Stimulated activated CD4-positive, alpha-beta T cell treated with anti-CD3 and anti-CD28 coated beads, Interleukin-12 subunit alpha, Interleukin-12 subunit beta, amount 100 ng/mL, for 4 hours (primary cell): Measurements from ENCODE around the gene ACACB.
"Not testable (repeated sequence)": the region's sequence is repeated elsewhere in the genome, so short reads cannot be mapped to it uniquely, and the experiment has no call there.

ENCODE experiments used
- DNase-seq: peaks from one replicate; pipeline ENCODE4 v3.0.0-alpha.2; 2020

Gene ACACB

GRCh38 chr12:109144224-109144623, 27.8 kb downstream of the ACACB start:
- DNase-seq, result no peak

DNA sequence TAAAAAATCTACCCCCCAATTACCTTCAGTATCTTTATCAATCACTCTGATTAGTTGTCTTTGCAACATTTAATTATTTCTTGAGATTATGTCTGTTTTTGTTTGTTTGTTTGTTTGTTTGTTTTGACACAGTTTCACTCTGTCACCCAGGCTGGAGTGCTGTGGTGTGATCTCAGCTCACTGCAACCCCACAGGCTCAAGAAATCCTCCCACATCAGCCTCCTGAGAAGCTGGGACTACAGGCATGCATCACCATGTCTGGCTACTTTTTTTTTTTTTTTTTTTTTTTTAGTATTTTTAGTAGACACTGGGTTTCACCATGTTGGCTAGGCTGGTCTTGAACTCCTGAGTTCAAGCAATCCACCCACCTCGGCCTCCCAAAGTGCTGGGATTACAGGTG, 30.7 kb downstream of the ACACB start:
- DNase-seq, result not testable (repeated sequence)

DNA sequence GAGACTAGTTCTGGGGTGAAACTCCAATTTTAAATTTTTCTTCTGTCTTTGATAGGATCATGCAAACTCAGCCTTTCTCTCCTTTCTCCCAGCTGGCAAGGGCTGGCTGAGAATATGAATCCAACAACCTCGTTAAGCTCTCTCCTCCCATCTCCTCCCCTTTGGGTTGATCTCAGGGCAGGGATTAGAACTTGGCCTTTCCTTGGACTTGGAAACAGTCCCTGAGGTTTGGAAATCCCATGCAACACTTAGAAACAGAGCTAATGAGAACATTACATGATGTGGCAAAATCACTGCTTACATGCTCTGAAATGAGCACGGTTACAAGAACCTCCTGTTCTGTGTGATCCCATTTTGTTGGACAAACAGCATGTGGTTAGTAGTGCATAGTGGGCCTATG, 31.6 kb downstream of the ACACB start:
- DNase-seq, result no peak

GRCh38 chr12:109150124-109150640, 33.8 kb downstream of the ACACB start:
- DNase-seq, result no peak

DNA sequence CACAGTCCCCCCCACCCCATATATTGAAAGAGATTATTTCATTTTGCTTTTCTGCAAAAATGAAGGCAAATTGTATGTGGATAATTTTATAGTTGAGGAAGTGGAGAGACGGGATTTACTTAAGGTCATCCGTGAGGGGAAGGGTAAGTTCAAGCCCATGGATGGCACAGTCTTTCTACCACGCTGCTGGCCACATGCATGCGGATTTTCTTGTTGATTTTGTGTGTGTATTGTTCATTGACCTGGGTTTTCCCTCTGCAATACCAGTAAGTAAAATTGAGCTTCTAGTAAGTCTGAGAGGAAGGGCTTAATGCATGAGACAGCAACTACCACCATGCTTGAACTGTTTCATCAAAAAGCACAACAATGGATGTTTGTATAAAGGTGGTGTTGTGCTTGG, 35.1 kb downstream of the ACACB start:
- no peak for DNase-seq

DNA sequence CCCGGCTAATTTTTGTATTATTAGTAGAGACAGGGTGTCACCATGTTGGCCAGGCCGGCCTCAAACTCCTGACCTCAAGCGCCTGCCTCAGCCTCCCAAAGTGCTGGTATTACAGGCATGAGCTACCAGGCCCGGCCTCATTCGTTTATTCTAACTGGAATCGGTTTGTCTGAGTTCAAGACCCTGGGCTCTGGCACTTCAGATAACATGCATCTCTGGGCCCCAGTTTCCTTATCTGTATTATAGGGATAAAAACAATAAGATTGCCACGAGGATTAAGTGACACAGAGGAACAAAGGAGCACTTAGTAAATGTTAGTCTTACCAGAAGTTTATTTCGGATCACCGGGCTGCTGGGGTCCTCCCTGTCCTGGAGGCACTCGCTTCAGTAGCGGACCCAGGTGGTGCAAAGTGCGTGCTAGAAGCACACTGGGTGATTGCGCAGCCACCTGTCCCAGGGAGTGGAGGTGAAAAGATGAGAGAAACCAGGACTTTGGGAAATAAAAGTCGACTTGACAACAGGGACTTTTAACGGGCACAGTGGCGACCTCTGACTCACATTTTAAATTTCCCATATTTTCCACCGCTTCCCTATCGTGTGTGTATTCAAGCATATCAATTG, 37.5 kb downstream of the ACACB start:
- DNase-seq, result no peak

DNA sequence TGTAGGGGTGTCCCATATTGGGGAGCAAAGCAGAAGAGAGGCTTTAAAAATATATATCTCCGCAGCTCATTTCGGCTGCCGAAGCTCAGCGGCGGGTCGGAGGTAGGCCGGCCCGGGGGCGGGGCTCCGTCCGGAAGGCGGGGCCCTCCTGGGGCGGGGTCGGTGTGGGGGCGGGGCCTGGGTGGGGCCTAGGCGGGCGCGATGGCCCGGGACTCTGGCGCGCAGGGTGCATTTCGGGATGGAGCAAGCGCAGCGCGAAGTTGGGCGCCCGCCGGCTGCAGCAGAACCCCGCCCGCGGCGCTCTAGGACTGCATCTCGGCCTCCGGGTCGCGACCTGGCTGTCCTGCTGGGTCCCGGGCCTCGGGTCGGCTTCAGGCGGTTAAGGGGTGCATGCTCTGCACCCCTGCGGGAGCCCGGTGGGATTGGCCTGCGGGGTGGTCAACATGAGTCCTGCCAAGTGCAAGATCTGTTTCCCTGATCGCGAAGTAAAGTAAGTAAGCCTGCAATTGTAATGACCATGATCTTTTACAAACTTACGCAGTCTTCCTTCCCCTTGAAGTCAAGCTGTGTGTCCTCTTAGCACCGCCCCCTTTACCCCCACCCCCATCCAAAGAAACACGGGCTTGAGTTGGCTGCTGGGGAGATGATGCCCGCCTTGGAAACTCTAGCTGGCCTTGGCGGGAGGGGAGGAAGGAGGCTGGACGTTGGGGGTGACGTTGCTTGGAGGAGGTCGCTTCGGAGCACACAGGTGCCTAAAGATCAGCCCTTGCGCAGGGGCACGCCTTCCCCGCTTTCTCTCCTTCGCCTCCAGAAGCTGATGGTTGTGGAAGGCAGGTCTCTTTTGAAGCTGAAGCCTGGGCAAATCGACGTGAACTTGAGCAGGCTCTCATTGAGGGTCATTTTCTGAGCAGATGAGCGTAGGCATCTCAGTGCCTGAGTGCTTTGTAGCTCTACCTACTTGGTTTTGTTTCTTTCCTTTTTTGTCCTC, 38.4 kb downstream of the ACACB start:
- DNase-seq, result peak; percentile 79

DNA sequence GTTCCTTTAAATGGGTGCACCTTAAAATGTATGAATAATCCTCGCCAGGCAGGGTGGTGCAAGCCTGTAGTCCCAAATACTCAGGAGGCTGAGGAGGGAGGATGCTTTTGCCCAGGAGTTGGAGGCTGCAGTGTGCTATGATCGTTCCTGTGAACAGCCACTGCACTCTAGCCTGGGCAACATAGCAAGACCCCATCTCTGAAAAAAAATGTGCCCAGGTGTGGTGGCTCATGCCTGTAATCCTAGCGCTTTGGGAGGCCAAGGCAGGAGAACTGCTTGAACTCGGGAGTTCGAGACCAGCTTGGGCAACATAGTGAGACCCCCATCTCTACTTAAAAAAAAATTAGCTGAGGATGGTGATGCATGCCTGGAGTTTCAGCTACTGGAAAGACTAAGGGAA, 39.6 kb downstream of the ACACB start:
- DNase-seq, result no peak

- no peak for DNase-seq
Measured at GRCh38 chr12:109156586-109156985, 40.2 kb downstream of the ACACB start.

- no peak for DNase-seq
Measured at GRCh38 chr12:109157986-109158385, 41.6 kb downstream of the ACACB start.

- no peak for DNase-seq
Measured at GRCh38 chr12:109160433-109160832, 44.0 kb downstream of the ACACB start.

- no peak for DNase-seq
Measured at GRCh38 chr12:109160873-109161272, 44.5 kb downstream of the ACACB start.

DNA sequence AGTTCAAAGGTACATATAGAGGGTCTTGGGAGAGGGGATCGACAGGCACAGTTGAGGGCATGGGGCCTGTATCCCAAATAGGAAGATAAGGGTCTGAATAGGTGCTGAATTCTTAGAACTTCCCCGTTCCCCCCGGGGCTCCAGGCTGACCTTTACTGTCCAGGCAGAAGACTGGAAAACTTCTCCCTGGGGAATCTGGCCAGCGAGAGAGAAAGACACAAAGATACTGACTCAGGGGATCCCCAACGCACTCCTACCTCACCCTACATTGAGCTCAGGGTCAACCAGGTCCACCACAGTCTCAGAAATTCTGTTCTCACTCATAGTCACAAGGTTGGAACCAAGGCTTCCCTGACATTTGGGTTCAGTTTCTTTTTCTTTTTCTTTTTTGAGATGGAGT, 46.2 kb downstream of the ACACB start:
- no peak for DNase-seq

DNA sequence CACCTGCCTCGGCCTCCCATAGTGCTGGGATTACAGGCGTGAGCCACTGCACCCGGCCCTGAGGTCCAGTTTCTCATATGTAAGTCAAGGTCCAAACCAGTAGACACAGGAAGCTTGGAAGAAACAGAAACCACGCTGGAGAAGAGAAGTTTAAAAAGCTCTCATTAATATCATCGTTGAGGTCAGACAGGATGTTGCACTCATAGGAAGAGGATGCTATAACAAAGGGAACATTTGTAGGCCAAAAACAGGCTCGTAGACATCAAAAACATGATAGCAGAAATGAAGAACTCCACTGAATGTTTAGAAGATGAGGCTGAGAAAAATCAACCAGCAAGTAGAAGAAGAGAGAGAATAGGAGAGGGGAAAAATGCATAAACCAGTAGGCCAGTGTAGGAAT, 46.8 kb downstream of the ACACB start:
- DNase-seq, result no peak

GRCh38 chr12:109165599-109165998, 49.2 kb downstream of the ACACB start:
- DNase-seq, result no peak

DNA sequence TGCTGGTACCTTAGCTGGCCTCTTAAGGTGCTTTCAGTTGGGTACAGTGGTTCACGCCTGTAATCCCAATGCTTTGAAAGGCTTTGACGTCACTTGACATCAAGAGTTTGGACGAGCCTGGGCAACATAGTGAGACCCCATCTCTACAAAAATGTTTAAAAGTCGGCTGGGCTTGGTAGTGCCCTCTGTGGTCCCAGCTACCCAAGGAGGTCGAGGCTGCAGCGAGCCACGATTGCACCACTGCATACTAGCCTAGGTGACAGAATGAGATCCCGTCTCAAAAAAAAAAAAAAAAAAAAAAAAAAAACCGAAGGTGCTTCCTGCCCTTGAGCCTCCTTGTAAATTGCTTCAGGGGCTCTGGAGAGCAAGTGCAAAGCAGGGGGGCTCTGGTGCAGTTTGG, 50.0 kb downstream of the ACACB start:
- no peak for DNase-seq

- DNase-seq, result no peak
Measured at GRCh38 chr12:109167781-109168180, 51.4 kb downstream of the ACACB start.

- DNase-seq, result no peak
Measured at GRCh38 chr12:109169262-109169661, 52.9 kb downstream of the ACACB start.

DNA sequence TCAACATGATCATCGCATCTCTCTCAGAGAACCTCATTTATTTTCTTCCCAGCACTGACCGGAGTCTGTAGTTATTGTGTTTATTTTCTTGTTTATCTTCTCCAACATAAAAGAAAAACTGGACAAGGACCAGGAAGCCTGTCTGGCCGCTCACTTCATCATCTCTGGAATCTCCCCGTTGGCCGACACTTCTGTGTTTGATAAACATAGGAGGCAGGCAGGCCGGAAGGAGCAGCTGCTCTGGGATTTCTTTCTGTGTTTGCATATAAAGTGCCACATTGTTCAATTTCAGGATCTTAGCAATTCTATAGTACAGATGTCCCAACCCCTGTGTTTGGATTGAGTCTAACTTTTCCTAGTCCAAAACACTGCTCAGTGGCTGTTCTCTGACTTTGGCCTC, 53.3 kb downstream of the ACACB start:
- no peak for DNase-seq

DNA sequence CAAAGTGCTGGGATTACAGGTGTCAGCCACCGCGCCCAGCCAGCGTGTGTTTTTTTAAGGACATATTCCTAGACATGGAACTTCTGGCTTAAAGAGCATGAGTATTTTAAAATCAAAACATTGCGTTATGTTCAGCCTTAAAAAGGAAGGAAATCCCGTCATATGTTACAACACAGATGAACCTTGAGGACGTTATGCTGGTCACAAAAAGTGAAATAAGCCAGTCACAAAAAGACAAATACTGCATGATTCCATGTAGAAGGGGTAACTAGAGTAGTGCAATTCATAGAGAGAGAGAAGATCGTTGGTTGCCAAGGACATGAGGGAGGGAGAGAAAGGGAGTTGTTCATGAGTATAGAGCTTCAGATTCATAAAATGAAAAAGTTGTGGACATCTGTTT, 53.9 kb downstream of the ACACB start:
- no peak for DNase-seq

DNA sequence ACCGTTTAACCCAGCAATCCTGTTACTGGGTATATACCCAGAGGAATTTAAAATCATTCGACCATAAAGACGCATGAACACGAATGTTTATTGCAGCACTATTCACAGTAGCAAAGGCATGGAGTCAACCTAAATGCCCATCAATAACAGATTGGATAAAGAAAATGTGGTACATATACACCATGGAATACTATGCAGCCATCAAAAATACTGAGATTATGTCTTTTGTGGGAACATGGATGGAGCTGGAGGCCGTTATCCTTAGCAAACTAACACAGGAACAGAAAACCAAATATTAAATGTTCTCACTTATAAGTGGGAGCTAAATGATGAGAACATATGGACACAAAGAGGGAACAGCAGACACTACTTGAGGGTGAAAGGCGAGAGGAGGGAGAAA, 56.4 kb downstream of the ACACB start:
- DNase-seq, result not testable (repeated sequence)

DNA sequence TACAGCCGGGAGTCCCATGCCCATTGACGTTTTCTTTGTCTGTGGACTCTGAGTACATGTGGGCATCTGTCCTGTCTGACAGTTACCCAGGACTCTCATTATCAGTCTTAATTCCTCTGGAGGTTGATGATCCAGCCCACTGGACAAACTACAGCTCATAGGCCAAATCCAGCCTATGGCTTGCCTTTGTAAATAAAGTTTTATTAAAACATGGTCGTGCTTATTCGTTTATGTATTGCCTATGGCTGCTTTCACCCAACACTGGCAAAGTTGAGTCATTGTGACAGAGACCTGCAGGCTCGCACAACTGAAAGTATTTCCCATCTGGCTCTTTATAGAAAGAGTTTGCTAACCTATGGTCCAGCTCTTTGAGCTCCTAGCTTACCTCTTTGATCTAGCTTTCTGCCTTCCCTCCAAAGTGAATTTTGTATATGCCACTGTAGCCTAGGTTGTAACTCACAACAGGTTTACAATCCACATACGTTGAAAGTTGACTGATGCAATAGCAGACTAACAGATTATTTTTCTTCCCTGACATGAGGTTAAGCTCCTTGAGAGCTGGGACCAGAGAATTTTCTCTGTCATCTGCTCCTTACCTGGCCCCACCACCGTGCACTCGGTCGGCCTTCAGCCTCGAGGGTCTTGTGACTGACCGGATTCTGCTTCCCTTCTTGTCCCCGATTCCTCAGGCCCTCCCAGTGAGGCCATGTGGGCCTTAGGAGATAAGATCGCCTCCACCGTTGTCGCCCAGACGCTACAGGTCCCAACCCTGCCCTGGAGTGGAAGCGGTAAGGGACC, 57.3 kb downstream of the ACACB start:
- no peak for DNase-seq

DNA sequence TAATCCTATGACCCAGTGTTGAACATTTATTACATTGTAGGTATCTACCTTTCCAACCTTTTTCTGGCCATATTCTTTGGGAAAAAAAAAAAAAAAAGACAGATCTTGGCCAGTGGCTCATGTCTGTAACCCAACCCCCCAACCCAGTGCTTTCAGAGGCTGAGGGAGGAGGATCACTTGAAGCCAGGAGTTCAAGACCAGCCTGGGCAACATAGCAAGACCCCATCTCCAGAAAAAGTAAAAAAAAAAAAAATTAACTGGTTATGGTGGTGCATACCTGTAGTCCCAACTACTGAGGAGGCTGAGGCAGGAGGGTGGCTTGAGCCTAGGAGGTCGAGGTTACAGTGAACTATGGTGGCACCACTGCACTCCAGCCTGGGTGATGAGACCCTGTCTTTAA, 58.1 kb downstream of the ACACB start:
- no peak for DNase-seq
